GM10266 (cell line): ENCODE measurements around the gene TGFBR3L.

Experiments
- DNase-seq: peaks from one replicate; pipeline ENCODE4 v3.0.0; 2012; ENCODE audit errors: extremely low spot score
- TF ChIP-seq, protein P1 (sequence below): IDR thresholded peaks from 2 replicates; pipeline ENCODE4 v1.5.1; 2012; ENCODE audit warnings: mild to moderate bottlenecking, low read depth; ENCODE audit not compliant: control insufficient read depth, insufficient read depth; ENCODE audit errors: missing control alignments

TGFBR3L gene

DNA sequence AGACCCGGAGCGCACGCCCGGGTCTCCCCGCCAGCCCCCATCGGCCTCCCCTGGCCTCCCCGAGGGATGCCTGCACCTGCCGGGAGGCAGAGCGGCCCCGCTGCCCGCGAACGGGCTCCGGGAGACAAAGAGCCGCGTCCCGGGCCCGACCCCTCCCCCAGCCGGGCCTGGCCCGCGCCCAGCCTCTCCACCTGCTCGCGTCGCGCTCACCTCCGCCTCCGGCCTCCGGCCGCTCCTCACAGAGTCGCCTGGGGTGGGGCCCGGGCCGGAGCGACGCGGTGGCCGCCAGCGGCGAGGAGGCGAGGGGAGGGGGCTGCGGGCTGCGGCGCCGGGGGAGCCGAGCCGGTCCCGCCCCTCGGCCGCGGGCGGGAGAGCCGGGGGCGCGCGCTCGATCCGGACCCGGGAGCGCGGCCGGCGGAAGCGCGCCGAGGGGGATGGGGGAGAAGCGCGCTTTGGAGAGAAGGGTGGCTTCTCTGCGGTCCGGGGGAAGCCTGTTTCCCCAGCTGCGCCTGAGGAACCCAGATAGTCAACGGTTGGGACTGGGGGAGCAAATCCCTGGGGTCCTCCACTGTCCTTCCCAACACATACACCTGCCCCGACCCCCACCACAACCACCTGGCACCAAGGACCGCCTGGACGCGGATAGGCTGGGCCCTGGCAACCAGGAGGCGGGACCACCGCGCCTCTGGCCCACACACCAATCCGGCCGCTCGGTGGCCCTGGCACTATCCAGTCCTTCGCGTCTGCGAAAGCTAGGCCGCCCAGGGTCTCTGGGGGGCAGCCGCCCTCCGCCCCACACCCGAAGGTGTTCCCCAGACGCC lies 40.3 kb upstream of the TGFBR3L start, which contains the start of gene PRR36:
TSS of gene PRR36 (minus strand) at position 315 of the 821 bp plus-strand sequence. CDS start 701 bp downstream, outside the sequence.
- TF ChIP-seq, protein P1, sequence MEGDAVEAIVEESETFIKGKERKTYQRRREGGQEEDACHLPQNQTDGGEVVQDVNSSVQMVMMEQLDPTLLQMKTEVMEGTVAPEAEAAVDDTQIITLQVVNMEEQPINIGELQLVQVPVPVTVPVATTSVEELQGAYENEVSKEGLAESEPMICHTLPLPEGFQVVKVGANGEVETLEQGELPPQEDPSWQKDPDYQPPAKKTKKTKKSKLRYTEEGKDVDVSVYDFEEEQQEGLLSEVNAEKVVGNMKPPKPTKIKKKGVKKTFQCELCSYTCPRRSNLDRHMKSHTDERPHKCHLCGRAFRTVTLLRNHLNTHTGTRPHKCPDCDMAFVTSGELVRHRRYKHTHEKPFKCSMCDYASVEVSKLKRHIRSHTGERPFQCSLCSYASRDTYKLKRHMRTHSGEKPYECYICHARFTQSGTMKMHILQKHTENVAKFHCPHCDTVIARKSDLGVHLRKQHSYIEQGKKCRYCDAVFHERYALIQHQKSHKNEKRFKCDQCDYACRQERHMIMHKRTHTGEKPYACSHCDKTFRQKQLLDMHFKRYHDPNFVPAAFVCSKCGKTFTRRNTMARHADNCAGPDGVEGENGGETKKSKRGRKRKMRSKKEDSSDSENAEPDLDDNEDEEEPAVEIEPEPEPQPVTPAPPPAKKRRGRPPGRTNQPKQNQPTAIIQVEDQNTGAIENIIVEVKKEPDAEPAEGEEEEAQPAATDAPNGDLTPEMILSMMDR, result no peak
- no peak for DNase-seq

DNA sequence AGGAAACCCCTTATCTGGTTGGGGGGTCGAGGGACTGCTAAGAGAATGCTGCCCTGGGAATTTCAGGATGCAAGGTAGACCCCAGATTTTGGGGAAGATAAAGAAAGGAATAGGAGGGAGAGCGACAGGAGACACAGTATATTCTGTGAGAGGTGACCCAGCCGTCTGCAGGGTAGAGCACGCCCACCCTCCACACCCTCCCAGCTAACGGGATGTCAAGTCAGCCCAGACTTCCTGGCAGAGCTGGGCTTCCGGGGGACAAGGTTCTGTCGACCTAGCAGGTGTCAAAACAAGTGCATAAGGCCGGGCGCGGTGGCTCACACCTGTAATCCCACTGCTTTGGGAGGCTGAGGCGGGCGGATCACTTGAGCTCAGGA lies 39.7 kb upstream of the TGFBR3L start:
- no peak for DNase-seq

DNA sequence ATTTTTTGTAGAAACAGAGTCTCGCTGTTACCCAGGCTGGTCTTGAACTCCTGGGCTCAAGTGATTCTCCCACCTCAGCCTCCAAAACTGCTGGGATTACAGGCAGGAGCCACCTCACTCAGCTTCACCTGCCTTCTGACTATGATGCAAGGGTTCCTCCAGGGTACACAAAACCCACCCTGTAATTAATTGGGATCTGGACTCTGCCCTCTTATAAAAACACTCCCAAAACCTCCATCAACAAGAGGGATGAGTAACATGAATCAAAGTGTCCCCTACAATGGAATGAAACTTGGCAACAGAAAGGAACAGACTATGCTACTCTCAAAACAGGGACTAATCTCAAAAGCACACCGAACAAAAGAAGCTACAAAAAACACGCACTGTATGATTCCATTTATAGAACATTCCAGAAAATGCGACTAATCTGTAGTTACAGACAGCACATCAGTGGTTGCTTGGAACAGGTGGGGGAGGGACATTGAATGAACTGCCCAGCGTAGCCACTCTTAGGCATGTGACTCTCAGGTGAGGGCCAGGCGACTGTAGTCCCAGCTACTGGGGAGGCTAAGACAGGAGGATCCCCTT lies 37.3 kb upstream of the TGFBR3L start:
- no peak for DNase-seq
- TF ChIP-seq, protein P1, result no peak

More for the DNA sequence above, 39.7 kb upstream of the TGFBR3L start:
- TF ChIP-seq, protein P1, result no peak

DNA sequence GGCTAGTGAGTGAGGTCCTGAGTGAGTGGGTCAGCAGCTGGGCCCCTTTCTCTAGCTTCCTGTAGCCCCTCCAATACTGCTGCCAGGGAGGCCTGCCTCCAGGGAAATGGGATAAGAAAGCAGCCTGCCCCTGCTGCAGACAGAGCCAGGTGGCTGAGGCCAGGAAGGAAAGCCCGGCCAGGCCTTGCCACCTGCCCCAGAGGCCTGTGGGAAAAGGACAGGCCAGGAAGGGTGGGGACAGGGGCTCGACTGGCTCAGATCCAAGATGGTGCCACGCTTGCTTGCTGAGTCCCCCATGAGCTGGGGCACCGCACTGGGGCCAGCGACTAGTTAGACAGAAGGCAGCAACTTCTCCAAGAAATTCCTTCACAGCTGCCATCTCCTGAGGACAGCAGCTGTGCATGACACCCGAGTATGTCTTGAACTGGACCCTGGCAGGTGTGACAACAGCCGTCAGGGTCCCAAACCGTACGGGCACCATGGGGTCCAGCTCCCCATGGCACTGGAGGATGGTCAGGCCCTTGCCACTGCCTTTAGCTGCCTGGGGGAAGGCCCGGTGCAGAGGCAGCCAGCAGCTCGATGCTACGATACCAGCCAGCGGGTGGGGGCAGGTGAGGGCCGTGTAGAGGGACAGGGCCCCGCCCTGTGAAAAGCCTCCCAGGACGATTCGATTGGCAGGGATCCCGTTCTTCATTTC lies 35.4 kb upstream of the TGFBR3L start:
- TF ChIP-seq, protein P1, result no peak
- DNase-seq, result no peak

DNA sequence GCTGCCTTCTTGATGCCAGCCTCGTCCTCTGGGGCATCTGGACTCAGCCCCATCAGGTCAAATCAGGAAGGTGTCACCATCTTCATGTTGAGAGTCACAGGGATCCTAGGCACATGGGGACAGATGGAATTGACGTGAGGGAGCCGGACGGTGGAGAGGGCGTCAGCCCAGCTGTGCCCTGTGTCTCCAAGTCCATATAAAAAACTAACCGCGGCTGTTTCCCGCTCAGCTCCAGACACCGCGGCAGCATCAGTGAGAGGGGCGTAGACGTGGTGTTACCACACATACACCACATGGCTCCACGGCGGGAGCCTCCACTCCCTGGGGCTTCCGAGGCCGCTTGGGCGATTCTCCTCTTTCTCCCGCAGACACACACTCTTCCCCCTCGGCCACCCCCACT lies 34.8 kb upstream of the TGFBR3L start:
- DNase-seq, result no peak

DNA sequence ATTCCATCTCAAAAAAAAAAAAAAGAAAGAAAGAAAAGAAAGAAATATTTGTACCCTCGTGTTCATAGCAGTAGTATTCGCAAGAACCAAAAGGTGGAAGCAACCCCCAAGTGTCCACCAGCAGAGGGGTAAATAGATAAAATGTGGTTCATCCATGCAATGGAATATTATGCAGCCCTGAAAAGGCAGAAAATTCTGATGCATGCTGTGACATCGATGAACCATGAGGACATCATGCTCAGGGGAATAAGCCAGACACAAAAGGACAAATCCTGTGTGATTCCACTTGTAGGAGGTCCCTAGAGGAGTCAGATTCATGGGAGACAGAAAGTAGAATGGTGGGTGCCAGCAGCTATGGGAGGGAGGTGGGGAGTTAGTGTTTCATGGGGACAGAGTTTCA lies 32.7 kb upstream of the TGFBR3L start:
- TF ChIP-seq, protein P1, result no peak
- no peak for DNase-seq

More for the DNA sequence above, 34.8 kb upstream of the TGFBR3L start:
- TF ChIP-seq, protein P1, result no peak
